HepG2 (cell line): Measurements from ENCODE around the gene AQP5. TPM values are rescaled to one million over a fixed set of nuclear protein-coding genes. Genes with fewer than 3 reads are reported as not detected.

Source experiments
- ATAC-seq: fragments of 200-7000 bp; cut with Tn5 transposase; 3 replicates; pipeline ENCODE4 v1.9.1; 2020; ENCODE audit warnings: mild to moderate bottlenecking, moderate library complexity
- BruUV-seq: library from RNA; stranded (reverse); fragments of 400-500 nt; replicated peaks from 2 replicates; lab custom pipeline; 2021; lab: Mats Ljungman, UMichigan
- CTCF ChIA-PET: fragments of 300-600 bp; formaldehyde crosslinking; extraction: SDS; loops from one replicate; lab custom pipeline; 2021; ENCODE audit warnings: low total read pairs, inconsistent platforms, low intra/inter-chr PET ratio; lab: Yijun Ruan, JAX
- POLR2A ChIA-PET: fragments of 350-600 bp; sonication (Branson Sonifier 250); formaldehyde crosslinking; loops from one replicate; lab custom pipeline; 2020; ENCODE audit warnings: antibody characterized with exemption, inconsistent platforms; lab: Yijun Ruan, JAX
- DNase-seq: peaks from one replicate; pipeline ENCODE4 v3.0.0-alpha.2; 2015; ENCODE audit warnings: low spot score
- FAIRE-seq: peaks from 3 replicates; lab custom pipeline; 2011; peaks lifted over from hg19 to GRCh38; lab: Jason Lieb, UNC
- H2AFZ ChIP-seq: one replicate; pipeline ENCODE4 v1.6.1; 2011; ENCODE audit warnings: low read length, inconsistent platforms
- H3K27ac ChIP-seq: fragments of 300-600 bp; 3 replicates; pipeline ENCODE4 v1.8.0; 2011; ENCODE audit warnings: mixed run types, mild to moderate bottlenecking, mixed read lengths, low read length, inconsistent platforms; ENCODE audit not compliant: insufficient read depth; ENCODE audit errors: extremely low read length
- H3K27me3 ChIP-seq, 2 experiments: fragments of 200-600 bp in 1 of 2; 2 replicates in 1 of 2; 3 replicates in 1 of 2; pipeline versions ENCODE4 v1.6.0 to v1.8.0; 2011; ENCODE audit warnings: low read length in 2 of 2, mild to moderate bottlenecking in 2 of 2, moderate library complexity in 2 of 2, inconsistent platforms in 1 of 2; ENCODE audit not compliant: insufficient read depth in 2 of 2, control insufficient read depth in 1 of 2
- H3K36me3 ChIP-seq, 2 experiments: fragments of 200-600 bp in 1 of 2; replicated peaks in 1 of 2; 2 replicates in 1 of 2; 3 replicates in 1 of 2; pipeline versions ENCODE4 v1.5.1 to v1.8.0; 2011; ENCODE audit warnings: low read length in 2 of 2, inconsistent platforms in 1 of 2; ENCODE audit not compliant: insufficient read depth in 2 of 2, control insufficient read depth in 1 of 2
- H3K4me1 ChIP-seq: 2 replicates; pipeline ENCODE4 v1.5.1; 2012; ENCODE audit warnings: low read length, inconsistent platforms; ENCODE audit not compliant: insufficient read depth
- H3K4me2 ChIP-seq: 2 replicates; pipeline ENCODE4 v1.6.0; 2011; ENCODE audit warnings: low read depth, low read length, inconsistent platforms
- H3K4me3 ChIP-seq, 3 experiments: fragments of 200-600 bp in 1 of 3; sonication (generic), shearing (Covaris generic) in 1 of 3; replicated peaks in 1 of 3; 2 replicates each; pipeline ENCODE4 v1.5.1; 2011 to 2016; ENCODE audit warnings: low read length in 3 of 3, inconsistent platforms in 2 of 3, low read depth in 2 of 3, mild to moderate bottlenecking in 2 of 3, control low read depth in 1 of 3, mixed read lengths in 1 of 3; ENCODE audit not compliant: insufficient read depth in 1 of 3
- H3K79me2 ChIP-seq: one replicate; pipeline ENCODE4 v1.6.1; 2011; ENCODE audit warnings: low read length, inconsistent platforms; ENCODE audit not compliant: insufficient read depth
- H3K9ac ChIP-seq: 2 replicates; pipeline ENCODE4 v1.6.0; 2011; ENCODE audit warnings: mild to moderate bottlenecking, low read depth, low read length, inconsistent platforms; ENCODE audit not compliant: insufficient read depth
- H3K9me3 ChIP-seq: 2 replicates; pipeline ENCODE4 v1.5.1; 2012; ENCODE audit warnings: mild to moderate bottlenecking, low read length
- H4K20me1 ChIP-seq: 2 replicates; pipeline ENCODE4 v1.6.0; 2011; ENCODE audit warnings: inconsistent platforms, mild to moderate bottlenecking, low read length, moderate library complexity; ENCODE audit not compliant: insufficient read depth
- BHLHE40 ChIP-seq: IDR thresholded peaks from 2 replicates; pipeline ENCODE4 v1.6.1; 2011; ENCODE audit warnings: low read length, improper control_type of control experiment
- ELF1 ChIP-seq: sonication (generic); formaldehyde crosslinking; IDR thresholded peaks from 2 replicates; pipeline ENCODE4 v1.4.0; 2020; ENCODE audit warnings: missing genetic modification reagents
- ELF3 ChIP-seq: IDR thresholded peaks from 2 replicates; pipeline ENCODE4 v1.6.1; 2016; ENCODE audit warnings: missing genetic modification reagents, missing compliant biosample characterization
- HNF4A ChIP-seq: sonication (generic); formaldehyde crosslinking; IDR thresholded peaks from 2 replicates; pipeline ENCODE4 v1.4.0; 2020; ENCODE audit warnings: missing genetic modification reagents
- HNF4G ChIP-seq, 2 experiments: sonication (generic) in 1 of 2; formaldehyde crosslinking in 1 of 2; IDR thresholded peaks; 2 replicates each; pipeline versions ENCODE4 v1.4.0 to v1.6.1; 2011 to 2020; ENCODE audit warnings: borderline replicate concordance in 2 of 2, low read depth in 2 of 2, mild to moderate bottlenecking in 2 of 2, low read length in 1 of 2, missing genetic modification reagents in 1 of 2, moderate library complexity in 1 of 2
- MBNL3 ChIP-seq: fragments of 250-450 bp; sonication (Bioruptor Pico); conservative IDR thresholded peaks from 2 replicates; pipeline ENCODE4 v1.8.0; 2022; ENCODE audit warnings: mild to moderate bottlenecking, inconsistent platforms
- MEIS2 ChIP-seq: sonication (generic); formaldehyde crosslinking; IDR thresholded peaks from 2 replicates; pipeline ENCODE4 v1.9.0; 2021; ENCODE audit warnings: mild to moderate bottlenecking, missing genetic modification reagents
- MTA1 ChIP-seq: sonication (generic); formaldehyde crosslinking; IDR thresholded peaks from 2 replicates; pipeline ENCODE4 v1.4.0; 2020; ENCODE audit warnings: missing genetic modification reagents, mild to moderate bottlenecking, borderline replicate concordance
- MYC ChIP-seq: sonication (generic); formaldehyde crosslinking; IDR thresholded peaks from 2 replicates; pipeline ENCODE4 v1.9.0; 2021; ENCODE audit warnings: missing genetic modification reagents, borderline replicate concordance
- SKI ChIP-seq: fragments of 450-650 bp; IDR thresholded peaks from one replicate; pipeline ENCODE4 v1.6.1; 2018; ENCODE audit warnings: mild to moderate bottlenecking; ENCODE audit not compliant: partially characterized antibody
- ZNF644 ChIP-seq: IDR thresholded peaks from 2 replicates; pipeline ENCODE4 v1.6.1; 2016; ENCODE audit warnings: low read depth
- ZNF709 ChIP-seq: sonication (generic); formaldehyde crosslinking; IDR thresholded peaks from 2 replicates; pipeline ENCODE4 v1.5.0; 2020; ENCODE audit warnings: mild to moderate bottlenecking, missing genetic modification reagents
- ZNF720 ChIP-seq: sonication (generic); formaldehyde crosslinking; IDR thresholded peaks from 2 replicates; pipeline ENCODE4 v1.4.0; 2020; ENCODE audit warnings: missing genetic modification reagents
- ZNF749 ChIP-seq: sonication (generic); formaldehyde crosslinking; IDR thresholded peaks from 2 replicates; pipeline ENCODE4 v1.8.0; 2022; ENCODE audit warnings: mild to moderate bottlenecking, missing genetic modification reagents, moderate library complexity, borderline replicate concordance
- WGBS: methylation state at CpG from one replicate; pipeline ENCODE4 v1.1.6; 2017; ENCODE audit warnings: low lambda C conversion rate; 5-methylcytosine and 5-hydroxymethylcytosine counted together
- in situ Hi-C: cut with HindIII; loops from 2 replicates; pipeline ENCODE4 v1.10.0; 2017; ENCODE audit warnings: low pct_unique_long_range_greater_than_20kb; ENCODE audit not compliant: extremely low pct_ligation_motif_present
- intact Hi-C: fragments of 100-400 bp; cut with micrococcal nuclease; formaldehyde crosslinking; loops from one replicate; pipeline ENCODE4 v1.10.0; 2022; ENCODE audit not compliant: unreplicated experiment
- polyA plus RNA-seq, 8 experiments: library from polyadenylated mRNA; depleted of rRNA in 3 of 8; stranded (reverse) in 7 of 8; unstranded in 1 of 8; fragments of >200 nt; fragmentation: Illumina TruSeq in 4 of 8; extraction: Trizol in 4 of 8; gene quantifications; 2 replicates each; pipeline versions ENCODE4 v1.2.1 to v1.2.3, GENCODE V29; 2011 to 2016; ENCODE audit warnings: low read depth in 4 of 8, missing spikeins in 1 of 8, mixed read lengths in 1 of 8; ENCODE audit not compliant: insufficient read depth in 1 of 8
- total RNA-seq, 5 experiments: library from RNA; depleted of rRNA; stranded (reverse); fragments of >200 nt; fragmentation: Illumina TruSeq; extraction: Trizol; gene quantifications; 2 replicates each; pipeline ENCODE4 v1.2.3, GENCODE V29; 2016; ENCODE audit warnings: low read depth in 1 of 5
- TF ChIP-seq, protein P1 (sequence below): sonication (generic); formaldehyde crosslinking; IDR thresholded peaks from 2 replicates; pipeline ENCODE4 v1.5.0; 2020; ENCODE audit warnings: missing genetic modification reagents
- TF ChIP-seq, protein P2 (sequence below): sonication (generic); formaldehyde crosslinking; IDR thresholded peaks from 2 replicates; pipeline ENCODE4 v1.5.1; 2020; ENCODE audit warnings: mild to moderate bottlenecking, missing genetic modification reagents, moderate library complexity
- TF ChIP-seq, protein P3 (sequence below): sonication (generic); formaldehyde crosslinking; IDR thresholded peaks from 2 replicates; pipeline ENCODE4 v1.5.0; 2020; ENCODE audit warnings: mild to moderate bottlenecking, missing genetic modification reagents, moderate library complexity
- TF ChIP-seq, protein P4 (sequence below): sonication (generic); formaldehyde crosslinking; IDR thresholded peaks from 2 replicates; pipeline ENCODE4 v1.4.0; 2020; ENCODE audit warnings: missing genetic modification reagents

The AQP5 gene
- total and polyA plus RNA-seq, 2 of the 13 experiments (the other 11 are each of a cell fraction or from before 2014, with no cell fraction given): not detected

DNA sequence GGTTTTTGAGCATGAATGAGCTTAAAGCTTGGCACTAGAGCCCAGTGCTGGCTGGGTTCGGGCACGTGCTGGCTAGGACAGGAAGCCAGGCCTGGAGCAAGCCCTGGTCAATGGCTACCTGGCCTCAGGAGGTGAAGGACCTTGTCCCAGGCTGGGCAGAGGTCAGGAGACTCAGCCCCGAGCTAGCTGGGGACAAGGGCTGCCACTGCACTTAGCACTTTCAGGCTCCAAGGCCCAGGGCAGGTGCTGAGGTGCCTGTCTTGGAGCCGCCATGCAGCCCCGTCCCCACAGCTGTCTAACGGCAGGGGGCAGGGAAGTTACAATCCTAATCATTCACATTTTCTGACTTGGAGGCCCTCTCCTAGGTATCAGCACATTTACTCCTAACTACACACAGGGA, 6.8 kb downstream of the AQP5 start:
- H3K4me1 ChIP-seq: peaks cover 56% of the 10 kb centered on the region
- no peaks in the 10 kb centered on the region for H4K20me1 ChIP-seq
- H3K79me2 ChIP-seq: no peaks in the 10 kb centered on the region
- ATAC-seq (peak; percentile 5; the same call in 2 of the 3 replicates), DNase-seq (no peak), FAIRE-seq (no peak)
- no TSS peak for BruUV-seq
- in situ Hi-C loops (no loop called here), intact Hi-C loops (no loop called here)
- CTCF ChIA-PET: interaction anchor here (3.5 to 3.9 kb wide), 2 partner anchors 88 to 101 kb away, joined by 43 to 65 read pairs; partner anchors contain the start of gene ASIC1
- H2AFZ ChIP-seq: no peak overlapping the region
- peak overlapping the region; percentile 91 for H3K4me2 ChIP-seq
- H3K27ac ChIP-seq: no peak overlapping the region
- H3K27me3 ChIP-seq: peaks cover 6 to 70% of the 10 kb centered on the region in 2 experiments
- no peaks in the 10 kb centered on the region for H3K9me3 ChIP-seq
- POLR2A ChIA-PET: interaction anchor here (3.0 kb wide), 1 partner anchor 11 kb away, joined by 24 read pairs; no protein-coding TSS in a partner anchor
- no peak overlapping the region for H3K9ac ChIP-seq
- H3K36me3 ChIP-seq: no peaks in the 10 kb centered on the region
- 23% methylated on average over 3 of the region's 6 CpGs for WGBS
- peak overlapping the region in 1 of 3 experiments; percentile 69; a peak in 2 of 6 replicates for H3K4me3 ChIP-seq
- no peak for TF ChIP-seq ZNF644 (CRISPR knock-in tag)
- peak; percentile 34; the same call in 1 of the 2 replicates for TF ChIP-seq MYC (CRISPR knock-in tag)
- no peak for TF ChIP-seq SKI
- TF ChIP-seq, protein P1, sequence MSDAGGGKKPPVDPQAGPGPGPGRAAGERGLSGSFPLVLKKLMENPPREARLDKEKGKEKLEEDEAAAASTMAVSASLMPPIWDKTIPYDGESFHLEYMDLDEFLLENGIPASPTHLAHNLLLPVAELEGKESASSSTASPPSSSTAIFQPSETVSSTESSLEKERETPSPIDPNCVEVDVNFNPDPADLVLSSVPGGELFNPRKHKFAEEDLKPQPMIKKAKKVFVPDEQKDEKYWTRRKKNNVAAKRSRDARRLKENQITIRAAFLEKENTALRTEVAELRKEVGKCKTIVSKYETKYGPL (CRISPR knock-in tag): no peak
- no peak for TF ChIP-seq HNF4G (IDR thresholded peaks at IDR 0.05; ENCODE audit: borderline replicate concordance, low read depth, low read length)
- TF ChIP-seq HNF4G (CRISPR knock-in tag; IDR thresholded peaks at IDR 0.05; ENCODE audit: borderline replicate concordance, low read depth): no peak
- no peak for TF ChIP-seq ZNF749
- no peak for TF ChIP-seq MEIS2 (CRISPR knock-in tag)
- TF ChIP-seq MTA1 (CRISPR knock-in tag): 0 out of 2 replicates have a peak, but pooled peaks have one; percentile 26
- TF ChIP-seq, protein P2, sequence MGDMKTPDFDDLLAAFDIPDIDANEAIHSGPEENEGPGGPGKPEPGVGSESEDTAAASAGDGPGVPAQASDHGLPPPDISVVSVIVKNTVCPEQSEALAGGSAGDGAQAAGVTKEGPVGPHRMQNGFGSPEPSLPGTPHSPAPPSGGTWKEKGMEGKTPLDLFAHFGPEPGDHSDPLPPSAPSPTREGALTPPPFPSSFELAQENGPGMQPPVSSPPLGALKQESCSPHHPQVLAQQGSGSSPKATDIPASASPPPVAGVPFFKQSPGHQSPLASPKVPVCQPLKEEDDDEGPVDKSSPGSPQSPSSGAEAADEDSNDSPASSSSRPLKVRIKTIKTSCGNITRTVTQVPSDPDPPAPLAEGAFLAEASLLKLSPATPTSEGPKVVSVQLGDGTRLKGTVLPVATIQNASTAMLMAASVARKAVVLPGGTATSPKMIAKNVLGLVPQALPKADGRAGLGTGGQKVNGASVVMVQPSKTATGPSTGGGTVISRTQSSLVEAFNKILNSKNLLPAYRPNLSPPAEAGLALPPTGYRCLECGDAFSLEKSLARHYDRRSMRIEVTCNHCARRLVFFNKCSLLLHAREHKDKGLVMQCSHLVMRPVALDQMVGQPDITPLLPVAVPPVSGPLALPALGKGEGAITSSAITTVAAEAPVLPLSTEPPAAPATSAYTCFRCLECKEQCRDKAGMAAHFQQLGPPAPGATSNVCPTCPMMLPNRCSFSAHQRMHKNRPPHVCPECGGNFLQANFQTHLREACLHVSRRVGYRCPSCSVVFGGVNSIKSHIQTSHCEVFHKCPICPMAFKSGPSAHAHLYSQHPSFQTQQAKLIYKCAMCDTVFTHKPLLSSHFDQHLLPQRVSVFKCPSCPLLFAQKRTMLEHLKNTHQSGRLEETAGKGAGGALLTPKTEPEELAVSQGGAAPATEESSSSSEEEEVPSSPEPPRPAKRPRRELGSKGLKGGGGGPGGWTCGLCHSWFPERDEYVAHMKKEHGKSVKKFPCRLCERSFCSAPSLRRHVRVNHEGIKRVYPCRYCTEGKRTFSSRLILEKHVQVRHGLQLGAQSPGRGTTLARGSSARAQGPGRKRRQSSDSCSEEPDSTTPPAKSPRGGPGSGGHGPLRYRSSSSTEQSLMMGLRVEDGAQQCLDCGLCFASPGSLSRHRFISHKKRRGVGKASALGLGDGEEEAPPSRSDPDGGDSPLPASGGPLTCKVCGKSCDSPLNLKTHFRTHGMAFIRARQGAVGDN (CRISPR knock-in tag): peak; percentile 61
- 0 out of 2 replicates have a peak, but pooled peaks have one; percentile 36 for TF ChIP-seq BHLHE40
- no peak for TF ChIP-seq ZNF709 (CRISPR knock-in tag)
- TF ChIP-seq, protein P3, sequence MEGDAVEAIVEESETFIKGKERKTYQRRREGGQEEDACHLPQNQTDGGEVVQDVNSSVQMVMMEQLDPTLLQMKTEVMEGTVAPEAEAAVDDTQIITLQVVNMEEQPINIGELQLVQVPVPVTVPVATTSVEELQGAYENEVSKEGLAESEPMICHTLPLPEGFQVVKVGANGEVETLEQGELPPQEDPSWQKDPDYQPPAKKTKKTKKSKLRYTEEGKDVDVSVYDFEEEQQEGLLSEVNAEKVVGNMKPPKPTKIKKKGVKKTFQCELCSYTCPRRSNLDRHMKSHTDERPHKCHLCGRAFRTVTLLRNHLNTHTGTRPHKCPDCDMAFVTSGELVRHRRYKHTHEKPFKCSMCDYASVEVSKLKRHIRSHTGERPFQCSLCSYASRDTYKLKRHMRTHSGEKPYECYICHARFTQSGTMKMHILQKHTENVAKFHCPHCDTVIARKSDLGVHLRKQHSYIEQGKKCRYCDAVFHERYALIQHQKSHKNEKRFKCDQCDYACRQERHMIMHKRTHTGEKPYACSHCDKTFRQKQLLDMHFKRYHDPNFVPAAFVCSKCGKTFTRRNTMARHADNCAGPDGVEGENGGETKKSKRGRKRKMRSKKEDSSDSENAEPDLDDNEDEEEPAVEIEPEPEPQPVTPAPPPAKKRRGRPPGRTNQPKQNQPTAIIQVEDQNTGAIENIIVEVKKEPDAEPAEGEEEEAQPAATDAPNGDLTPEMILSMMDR (CRISPR knock-in tag): peak; percentile 44
- TF ChIP-seq ELF3: no peak
- no peak for TF ChIP-seq MBNL3 (CRISPR knock-in tag)
- TF ChIP-seq ZNF720 (CRISPR knock-in tag): no peak
- TF ChIP-seq, protein P4, sequence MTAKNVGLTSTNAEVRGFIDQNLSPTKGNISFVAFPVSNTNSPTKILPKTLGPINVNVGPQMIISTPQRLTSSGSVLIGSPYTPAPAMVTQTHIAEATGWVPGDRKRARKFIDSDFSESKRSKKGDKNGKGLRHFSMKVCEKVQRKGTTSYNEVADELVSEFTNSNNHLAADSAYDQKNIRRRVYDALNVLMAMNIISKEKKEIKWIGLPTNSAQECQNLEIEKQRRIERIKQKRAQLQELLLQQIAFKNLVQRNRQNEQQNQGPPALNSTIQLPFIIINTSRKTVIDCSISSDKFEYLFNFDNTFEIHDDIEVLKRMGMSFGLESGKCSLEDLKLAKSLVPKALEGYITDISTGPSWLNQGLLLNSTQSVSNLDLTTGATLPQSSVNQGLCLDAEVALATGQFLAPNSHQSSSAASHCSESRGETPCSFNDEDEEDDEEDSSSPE (CRISPR knock-in tag): no peak
- peak; percentile 39 for TF ChIP-seq HNF4A (CRISPR knock-in tag)
- TF ChIP-seq ELF1 (CRISPR knock-in tag): no peak
